Liver (tissue), 9 donors: ENCODE measurements around the gene FBXO3. TPM values are rescaled to one million over a fixed set of nuclear protein-coding genes. Genes with fewer than 3 reads are reported as not detected.
"Not testable (repeated sequence)": the region's sequence is repeated elsewhere in the genome, so short reads cannot be mapped to it uniquely, and the experiment has no call there.

ENCODE experiments used
- DNase-seq: peaks from one replicate; pipeline ENCODE4 v3.0.0-alpha.2; 2017; ENCODE audit warnings: low spot score
- H3K27ac ChIP-seq, 2 donors: one replicate each; pipeline ENCODE4 v1.7.0; 2013; ENCODE audit warnings: inconsistent platforms in 2 of 2, low read length in 2 of 2, control low read depth in 1 of 2, low read depth in 1 of 2, mild to moderate bottlenecking in 1 of 2
- H3K27me3 ChIP-seq, 4 donors: one replicate each; pipeline versions ENCODE4 v1.6.1 to v1.7.0; 2013; ENCODE audit warnings: low read length in 3 of 4, inconsistent platforms in 1 of 4, mild to moderate bottlenecking in 1 of 4, moderate library complexity in 1 of 4; ENCODE audit not compliant: control insufficient read depth in 4 of 4, insufficient read depth in 4 of 4
- H3K36me3 ChIP-seq, 4 donors: one replicate each; pipeline versions ENCODE4 v1.6.1 to v1.7.0; 2013; ENCODE audit warnings: low read length in 3 of 4, mild to moderate bottlenecking in 3 of 4, low read depth in 1 of 4, moderate library complexity in 1 of 4; ENCODE audit not compliant: control insufficient read depth in 4 of 4, insufficient read depth in 3 of 4
- H3K4me1 ChIP-seq, 4 donors: one replicate each; pipeline versions ENCODE4 v1.6.1 to v1.7.0; 2013; ENCODE audit warnings: low read length in 3 of 4, mild to moderate bottlenecking in 3 of 4, moderate library complexity in 1 of 4; ENCODE audit not compliant: control insufficient read depth in 4 of 4, insufficient read depth in 4 of 4
- H3K4me3 ChIP-seq, 3 donors: one replicate each; pipeline versions ENCODE4 v1.6.1 to v1.7.0; 2013; ENCODE audit warnings: low read length in 3 of 3, control low read depth in 1 of 3, low read depth in 1 of 3, mild to moderate bottlenecking in 1 of 3
- H3K9ac ChIP-seq, 2 donors: one replicate each; pipeline ENCODE4 v1.7.0; 2013; ENCODE audit warnings: low read length in 2 of 2, mild to moderate bottlenecking in 2 of 2, moderate library complexity in 2 of 2, control low read depth in 1 of 2, low read depth in 1 of 2
- H3K9me3 ChIP-seq, 4 donors: one replicate each; pipeline versions ENCODE4 v1.6.1 to v1.7.0; 2013; ENCODE audit warnings: low read length in 3 of 4; ENCODE audit not compliant: control insufficient read depth in 4 of 4
- EGR1 ChIP-seq, 2 donors: IDR thresholded peaks; 2 replicates each; pipeline ENCODE4 v1.6.1; 2016 to 2018; ENCODE audit warnings: antibody characterized with exemption in 2 of 2, low read depth in 2 of 2
- FOXA1 ChIP-seq: IDR thresholded peaks from 2 replicates; pipeline ENCODE4 v1.6.1; 2016; ENCODE audit warnings: antibody characterized with exemption
- FOXA2 ChIP-seq: IDR thresholded peaks from 2 replicates; pipeline ENCODE4 v1.6.1; 2016; ENCODE audit warnings: antibody characterized with exemption
- GABPA ChIP-seq, 2 donors: IDR thresholded peaks in 1 of 2; conservative IDR thresholded peaks in 1 of 2; 2 replicates each; pipeline ENCODE4 v1.6.1; 2016; ENCODE audit warnings: antibody characterized with exemption in 2 of 2, mild to moderate bottlenecking in 1 of 2, moderate library complexity in 1 of 2
- HNF4A ChIP-seq, 2 donors: conservative IDR thresholded peaks; 2 replicates each; pipeline ENCODE4 v1.6.1; 2016; ENCODE audit warnings: antibody characterized with exemption in 2 of 2, mild to moderate bottlenecking in 2 of 2
- HNF4G ChIP-seq: IDR thresholded peaks from 2 replicates; pipeline ENCODE4 v1.6.1; 2016; ENCODE audit warnings: antibody characterized with exemption
- JUND ChIP-seq, 2 donors: IDR thresholded peaks; 2 replicates each; pipeline ENCODE4 v1.6.1; 2016; ENCODE audit warnings: antibody characterized with exemption in 2 of 2
- MAX ChIP-seq: IDR thresholded peaks from 2 replicates; pipeline ENCODE4 v1.6.1; 2016; ENCODE audit warnings: antibody characterized with exemption
- NR2F2 ChIP-seq: IDR thresholded peaks from 2 replicates; pipeline ENCODE4 v1.6.1; 2016; ENCODE audit warnings: antibody characterized with exemption
- RXRA ChIP-seq, 2 donors: IDR thresholded peaks; 2 replicates each; pipeline ENCODE4 v1.6.1; 2017 to 2018; ENCODE audit warnings: antibody characterized with exemption in 2 of 2, mild to moderate bottlenecking in 1 of 2
- SP1 ChIP-seq: IDR thresholded peaks from 2 replicates; pipeline ENCODE4 v1.6.1; 2018; ENCODE audit warnings: antibody characterized with exemption, mild to moderate bottlenecking
- YY1 ChIP-seq: IDR thresholded peaks from 2 replicates; pipeline ENCODE4 v1.6.1; 2016; ENCODE audit warnings: antibody characterized with exemption, mild to moderate bottlenecking
- WGBS: extraction: QIAGEN DNeasy Blood & Tissue Kit; methylation state at CpG from one replicate; pipeline ENCODE4 v1.1.7; 2013; 5-methylcytosine and 5-hydroxymethylcytosine counted together
- polyA plus RNA-seq, 2 donors: library from polyadenylated mRNA; stranded (reverse) in 1 of 2; unstranded in 1 of 2; fragments of 200-250 nt in 1 of 2; fragments of >200 nt in 1 of 2; fragmentation: Nextera tagmentation in 1 of 2; extraction: Ambion mirVana in 1 of 2; gene quantifications; one replicate each; pipeline versions ENCODE4 v1.2.1 to v1.2.3, GENCODE V29; 2013 to 2015
- total RNA-seq, 2 donors: library from RNA; depleted of rRNA; stranded (reverse); fragments of >200 nt; gene quantifications; one replicate each; pipeline ENCODE4 v1.2.3, GENCODE V29; 2014
- TF ChIP-seq, protein P1 (sequence below): fragments of 150-350 bp; IDR thresholded peaks from 2 replicates; pipeline ENCODE4 v1.5.1; 2017; ENCODE audit warnings: improper control_type of control experiment, low read depth, low read length; ENCODE audit not compliant: missing input control
- TF ChIP-seq, protein P2 (sequence below): IDR thresholded peaks from 2 replicates; pipeline ENCODE4 v1.6.1; 2016; ENCODE audit warnings: antibody characterized with exemption, mild to moderate bottlenecking
- TF ChIP-seq, protein P3 (sequence below): IDR thresholded peaks from 2 replicates; pipeline ENCODE4 v1.6.1; 2016; ENCODE audit warnings: antibody characterized with exemption
- donor health status: healthy.
- donor health status: healthy.
- donor health status: healthy.
- donor health status: healthy.
- donor health status: healthy.

Gene FBXO3, protein sequence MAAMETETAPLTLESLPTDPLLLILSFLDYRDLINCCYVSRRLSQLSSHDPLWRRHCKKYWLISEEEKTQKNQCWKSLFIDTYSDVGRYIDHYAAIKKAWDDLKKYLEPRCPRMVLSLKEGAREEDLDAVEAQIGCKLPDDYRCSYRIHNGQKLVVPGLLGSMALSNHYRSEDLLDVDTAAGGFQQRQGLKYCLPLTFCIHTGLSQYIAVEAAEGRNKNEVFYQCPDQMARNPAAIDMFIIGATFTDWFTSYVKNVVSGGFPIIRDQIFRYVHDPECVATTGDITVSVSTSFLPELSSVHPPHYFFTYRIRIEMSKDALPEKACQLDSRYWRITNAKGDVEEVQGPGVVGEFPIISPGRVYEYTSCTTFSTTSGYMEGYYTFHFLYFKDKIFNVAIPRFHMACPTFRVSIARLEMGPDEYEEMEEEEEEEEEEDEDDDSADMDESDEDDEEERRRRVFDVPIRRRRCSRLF
- 10 to 100 TPM; 20.7 to 36.4 TPM for total RNA-seq
- 10 to 100 TPM; 12.2 to 17.0 TPM for polyA plus RNA-seq

DNA sequence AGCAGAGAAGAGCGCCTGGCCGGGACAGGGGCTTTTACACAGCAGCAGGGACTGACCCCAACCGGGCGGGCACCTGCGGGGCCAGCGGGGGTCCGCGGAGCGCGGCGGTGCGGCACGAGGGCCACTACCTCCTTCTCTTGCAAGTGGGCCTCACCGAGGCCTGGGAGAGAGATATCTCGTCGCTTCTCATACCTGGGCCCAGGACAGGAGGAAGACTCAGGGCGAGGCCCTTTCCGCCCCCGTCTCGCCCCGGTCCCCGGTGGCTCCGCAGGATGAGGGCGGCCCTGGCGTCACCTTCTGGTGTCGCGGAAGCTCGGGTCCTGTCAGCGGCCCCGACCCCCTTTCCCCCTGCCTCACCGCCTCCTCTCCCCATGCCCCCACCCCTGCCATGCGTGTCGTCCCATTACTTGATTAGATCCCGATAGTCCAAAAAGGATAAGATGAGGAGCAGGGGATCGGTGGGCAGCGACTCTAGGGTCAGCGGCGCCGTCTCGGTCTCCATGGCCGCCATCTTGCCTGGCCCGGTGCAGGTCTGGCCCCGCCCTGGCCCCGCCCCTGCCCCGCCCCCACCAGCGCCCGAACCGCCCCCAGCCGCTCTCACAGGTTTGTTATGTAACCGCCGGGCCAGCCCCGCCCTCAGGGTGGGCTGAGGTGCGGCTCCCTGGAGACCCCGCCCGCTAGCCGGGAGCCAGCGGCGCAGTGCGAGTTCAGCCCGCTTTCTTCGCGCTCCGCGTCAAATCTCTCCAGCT is at the start of gene FBXO3:
Gene FBXO3 (minus strand): TSS at position 534 of the 749 bp plus-strand sequence. CDS start 23 bp downstream, at position 511.
- peak within 1 kb of the TSS; percentile 67 to 81 for H3K27ac ChIP-seq
- DNase-seq = peak; percentile 93
- under 1% methylated on average over 64 of the region's 64 CpGs for WGBS
- peak within 1 kb of the TSS; percentile 79 to 94 (median 88) for H3K4me3 ChIP-seq
- H3K9me3 ChIP-seq = no peaks in the 10 kb centered on the region
- peaks cover 8 to 45% (median 33%) of the 10 kb centered on the region in 4 donors for H3K4me1 ChIP-seq
- peaks cover 0 to 3% (median 0%) of the 10 kb centered on the region in 4 donors for H3K36me3 ChIP-seq
- no peaks in the 10 kb centered on the region for H3K27me3 ChIP-seq
- TF ChIP-seq MAX (no peak), YY1 (peak; percentile 96), SP1 (peak; percentile 20)
- TF ChIP-seq, protein P1, sequence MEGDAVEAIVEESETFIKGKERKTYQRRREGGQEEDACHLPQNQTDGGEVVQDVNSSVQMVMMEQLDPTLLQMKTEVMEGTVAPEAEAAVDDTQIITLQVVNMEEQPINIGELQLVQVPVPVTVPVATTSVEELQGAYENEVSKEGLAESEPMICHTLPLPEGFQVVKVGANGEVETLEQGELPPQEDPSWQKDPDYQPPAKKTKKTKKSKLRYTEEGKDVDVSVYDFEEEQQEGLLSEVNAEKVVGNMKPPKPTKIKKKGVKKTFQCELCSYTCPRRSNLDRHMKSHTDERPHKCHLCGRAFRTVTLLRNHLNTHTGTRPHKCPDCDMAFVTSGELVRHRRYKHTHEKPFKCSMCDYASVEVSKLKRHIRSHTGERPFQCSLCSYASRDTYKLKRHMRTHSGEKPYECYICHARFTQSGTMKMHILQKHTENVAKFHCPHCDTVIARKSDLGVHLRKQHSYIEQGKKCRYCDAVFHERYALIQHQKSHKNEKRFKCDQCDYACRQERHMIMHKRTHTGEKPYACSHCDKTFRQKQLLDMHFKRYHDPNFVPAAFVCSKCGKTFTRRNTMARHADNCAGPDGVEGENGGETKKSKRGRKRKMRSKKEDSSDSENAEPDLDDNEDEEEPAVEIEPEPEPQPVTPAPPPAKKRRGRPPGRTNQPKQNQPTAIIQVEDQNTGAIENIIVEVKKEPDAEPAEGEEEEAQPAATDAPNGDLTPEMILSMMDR = no peak
- peak within 1 kb of the TSS; percentile 67 to 79 for H3K9ac ChIP-seq

DNA sequence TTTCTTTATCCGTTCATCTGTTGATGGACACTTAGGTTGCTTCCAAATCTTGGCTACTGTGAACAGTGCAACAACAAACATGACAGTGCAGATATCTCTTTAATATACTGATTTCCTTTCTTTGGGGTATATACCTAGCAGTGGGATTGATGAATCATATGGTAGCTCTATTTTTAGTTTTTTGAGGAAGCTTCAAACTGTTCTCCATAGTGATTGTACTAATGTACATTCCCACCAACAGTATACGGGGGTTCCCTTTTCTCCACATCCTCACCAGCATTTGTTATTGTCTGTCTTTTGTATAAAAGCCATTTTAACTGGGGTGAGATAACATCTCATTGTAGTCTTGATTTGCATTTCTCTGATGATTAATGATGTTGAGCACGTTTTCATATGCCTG is 48.7 kb upstream of the FBXO3 start:
- H3K27me3 ChIP-seq = peaks cover 0 to 12% (median 4%) of the 10 kb centered on the region in 4 donors
- not testable (repeated sequence) for H3K4me3 ChIP-seq, H3K9me3 ChIP-seq, H3K4me1 ChIP-seq, H3K27ac ChIP-seq, DNase-seq, H3K9ac ChIP-seq, H3K36me3 ChIP-seq
- 51% methylated on average over 3 of the region's 3 CpGs for WGBS

GRCh38 chr11:33819278-33820035 is 45.1 kb upstream of the FBXO3 start:
- Histone ChIP-seq H3K27me3 (peaks cover 0 to 10% (median 2%) of the 10 kb centered on the region in 4 donors), H3K9ac (no peak overlapping the region), H3K27ac (no peak overlapping the region), H3K4me3 (no peak overlapping the region), H3K4me1 (no peaks in the 10 kb centered on the region), H3K9me3 (no peaks in the 10 kb centered on the region), H3K36me3 (no peaks in the 10 kb centered on the region)
- no peak for TF ChIP-seq FOXA2
- no peak for TF ChIP-seq HNF4G
- TF ChIP-seq, protein P1 = no peak
- no peak for TF ChIP-seq NR2F2
- TF ChIP-seq, protein P2, sequence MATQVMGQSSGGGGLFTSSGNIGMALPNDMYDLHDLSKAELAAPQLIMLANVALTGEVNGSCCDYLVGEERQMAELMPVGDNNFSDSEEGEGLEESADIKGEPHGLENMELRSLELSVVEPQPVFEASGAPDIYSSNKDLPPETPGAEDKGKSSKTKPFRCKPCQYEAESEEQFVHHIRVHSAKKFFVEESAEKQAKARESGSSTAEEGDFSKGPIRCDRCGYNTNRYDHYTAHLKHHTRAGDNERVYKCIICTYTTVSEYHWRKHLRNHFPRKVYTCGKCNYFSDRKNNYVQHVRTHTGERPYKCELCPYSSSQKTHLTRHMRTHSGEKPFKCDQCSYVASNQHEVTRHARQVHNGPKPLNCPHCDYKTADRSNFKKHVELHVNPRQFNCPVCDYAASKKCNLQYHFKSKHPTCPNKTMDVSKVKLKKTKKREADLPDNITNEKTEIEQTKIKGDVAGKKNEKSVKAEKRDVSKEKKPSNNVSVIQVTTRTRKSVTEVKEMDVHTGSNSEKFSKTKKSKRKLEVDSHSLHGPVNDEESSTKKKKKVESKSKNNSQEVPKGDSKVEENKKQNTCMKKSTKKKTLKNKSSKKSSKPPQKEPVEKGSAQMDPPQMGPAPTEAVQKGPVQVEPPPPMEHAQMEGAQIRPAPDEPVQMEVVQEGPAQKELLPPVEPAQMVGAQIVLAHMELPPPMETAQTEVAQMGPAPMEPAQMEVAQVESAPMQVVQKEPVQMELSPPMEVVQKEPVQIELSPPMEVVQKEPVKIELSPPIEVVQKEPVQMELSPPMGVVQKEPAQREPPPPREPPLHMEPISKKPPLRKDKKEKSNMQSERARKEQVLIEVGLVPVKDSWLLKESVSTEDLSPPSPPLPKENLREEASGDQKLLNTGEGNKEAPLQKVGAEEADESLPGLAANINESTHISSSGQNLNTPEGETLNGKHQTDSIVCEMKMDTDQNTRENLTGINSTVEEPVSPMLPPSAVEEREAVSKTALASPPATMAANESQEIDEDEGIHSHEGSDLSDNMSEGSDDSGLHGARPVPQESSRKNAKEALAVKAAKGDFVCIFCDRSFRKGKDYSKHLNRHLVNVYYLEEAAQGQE = no peak
- TF ChIP-seq HNF4A (conservative IDR thresholded peaks at IDR 0.05) = no peak
- no peak for TF ChIP-seq MAX
- TF ChIP-seq JUND (IDR thresholded peaks at IDR 0.05) = no peak
- TF ChIP-seq EGR1 (IDR thresholded peaks at IDR 0.05; ENCODE audit: low read depth in 2 of 2) = no peak
- TF ChIP-seq, protein P3, sequence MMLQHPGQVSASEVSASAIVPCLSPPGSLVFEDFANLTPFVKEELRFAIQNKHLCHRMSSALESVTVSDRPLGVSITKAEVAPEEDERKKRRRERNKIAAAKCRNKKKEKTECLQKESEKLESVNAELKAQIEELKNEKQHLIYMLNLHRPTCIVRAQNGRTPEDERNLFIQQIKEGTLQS = no peak
- TF ChIP-seq GABPA (IDR thresholded peaks at IDR 0.05 in 1 of 2, conservative IDR thresholded peaks at IDR 0.05 in 1 of 2) = no peak
- TF ChIP-seq SP1 = no peak
- TF ChIP-seq FOXA1 = no peak
- TF ChIP-seq RXRA (IDR thresholded peaks at IDR 0.05) = no peak
- WGBS = 61% methylated on average over 16 of the region's 16 CpGs
- DNase-seq = no peak
